Tibial nerve (tissue), 4 donors: ENCODE data around the gene MDFI. TPM values are rescaled to one million over a fixed set of nuclear protein-coding genes. Genes with fewer than 3 reads are reported as not detected.

ENCODE experiments used
- DNase-seq, 2 donors: peaks; one replicate each; pipeline ENCODE4 v3.0.0-alpha.2; 2019; ENCODE audit warnings: low spot score in 2 of 2
- H3K27ac ChIP-seq, 4 donors: fragments of 200-600 bp; sonication (generic) in 3 of 4; one replicate each; pipeline ENCODE4 v1.5.1; 2017 to 2019; ENCODE audit warnings: mild to moderate bottlenecking in 1 of 4
- H3K27me3 ChIP-seq, 2 donors: fragments of 200-600 bp; sonication (generic) in 1 of 2; one replicate each; pipeline versions ENCODE4 v1.5.1 to v1.6.0; 2017 to 2019
- H3K36me3 ChIP-seq, 3 donors: fragments of 200-600 bp; sonication (generic); one replicate each; pipeline ENCODE4 v1.5.1; 2018 to 2019
- H3K4me1 ChIP-seq, 4 donors: fragments of 200-600 bp; sonication (generic) in 3 of 4; one replicate each; pipeline ENCODE4 v1.5.1; 2017 to 2019
- H3K4me3 ChIP-seq, 4 donors: fragments of 200-600 bp; sonication (generic) in 3 of 4; one replicate each; pipeline ENCODE4 v1.5.1; 2017 to 2019; ENCODE audit warnings: mild to moderate bottlenecking in 1 of 4, moderate library complexity in 1 of 4
- H3K9me3 ChIP-seq, 4 donors: fragments of 200-600 bp; sonication (generic) in 3 of 4; one replicate each; pipeline ENCODE4 v1.5.1; 2017 to 2019
- EP300 ChIP-seq, 2 donors: sonication (generic); formaldehyde crosslinking; IDR thresholded peaks; one replicate each; pipeline ENCODE4 v1.6.1; 2017; ENCODE audit warnings: antibody characterized with exemption in 2 of 2, mild to moderate bottlenecking in 1 of 2
- POLR2A ChIP-seq, 2 donors: fragments of 450-650 bp; IDR thresholded peaks; one replicate each; pipeline ENCODE4 v1.6.1; 2017; ENCODE audit warnings: antibody characterized with exemption in 2 of 2, mild to moderate bottlenecking in 2 of 2, moderate library complexity in 2 of 2
- WGBS, 2 donors: methylation state at CpG; one replicate each; pipeline ENCODE4 v1.1.5; 2018; 5-methylcytosine and 5-hydroxymethylcytosine counted together
- total RNA-seq, 4 donors: library from RNA; depleted of rRNA; stranded (reverse); fragments of >200 nt; gene quantifications; one replicate each; pipeline ENCODE4 v1.1.0, GENCODE V29; 2016
- TF ChIP-seq, protein P1 (sequence below), 5 experiments: fragments of 200-600 bp in 3 of 5; fragments of 450-650 bp in 2 of 5; sonication (generic) in 3 of 5; IDR thresholded peaks; one replicate each; pipeline ENCODE4 v1.5.1; 2016 to 2019; ENCODE audit warnings: antibody characterized with exemption in 5 of 5, mild to moderate bottlenecking in 3 of 5, moderate library complexity in 2 of 5

MDFI gene
- total RNA-seq, 4 donors from 2014 or later, result 13.5 to 31.8 (median 20.7) TPM

GRCh38 chr6:41684311-41685180 lies 46.3 kb downstream of the MDFI start:
- H3K36me3 ChIP-seq, result peaks cover 0 to 55% (median under 1%) of the 10 kb centered on the region in 3 donors
- no peak for DNase-seq
- 79 to 91% methylated on average over 11 to 25 of the region's 25 CpGs for WGBS, 2 donors
- no peak for TF ChIP-seq EP300 (IDR thresholded peaks at IDR 0.05)
- no peak for TF ChIP-seq POLR2A (IDR thresholded peaks at IDR 0.05)
- TF ChIP-seq, protein P1, sequence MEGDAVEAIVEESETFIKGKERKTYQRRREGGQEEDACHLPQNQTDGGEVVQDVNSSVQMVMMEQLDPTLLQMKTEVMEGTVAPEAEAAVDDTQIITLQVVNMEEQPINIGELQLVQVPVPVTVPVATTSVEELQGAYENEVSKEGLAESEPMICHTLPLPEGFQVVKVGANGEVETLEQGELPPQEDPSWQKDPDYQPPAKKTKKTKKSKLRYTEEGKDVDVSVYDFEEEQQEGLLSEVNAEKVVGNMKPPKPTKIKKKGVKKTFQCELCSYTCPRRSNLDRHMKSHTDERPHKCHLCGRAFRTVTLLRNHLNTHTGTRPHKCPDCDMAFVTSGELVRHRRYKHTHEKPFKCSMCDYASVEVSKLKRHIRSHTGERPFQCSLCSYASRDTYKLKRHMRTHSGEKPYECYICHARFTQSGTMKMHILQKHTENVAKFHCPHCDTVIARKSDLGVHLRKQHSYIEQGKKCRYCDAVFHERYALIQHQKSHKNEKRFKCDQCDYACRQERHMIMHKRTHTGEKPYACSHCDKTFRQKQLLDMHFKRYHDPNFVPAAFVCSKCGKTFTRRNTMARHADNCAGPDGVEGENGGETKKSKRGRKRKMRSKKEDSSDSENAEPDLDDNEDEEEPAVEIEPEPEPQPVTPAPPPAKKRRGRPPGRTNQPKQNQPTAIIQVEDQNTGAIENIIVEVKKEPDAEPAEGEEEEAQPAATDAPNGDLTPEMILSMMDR (IDR thresholded peaks at IDR 0.05), result no peak
- H3K4me3 ChIP-seq, result no peak overlapping the region
- H3K4me1 ChIP-seq, result peaks cover 0 to 28% (median 17%) of the 10 kb centered on the region in 4 donors
- no peaks in the 10 kb centered on the region for H3K27me3 ChIP-seq
- peak overlapping the region in 1 of 4 donors; percentile 82 for H3K27ac ChIP-seq
- H3K9me3 ChIP-seq, result no peaks in the 10 kb centered on the region

DNA sequence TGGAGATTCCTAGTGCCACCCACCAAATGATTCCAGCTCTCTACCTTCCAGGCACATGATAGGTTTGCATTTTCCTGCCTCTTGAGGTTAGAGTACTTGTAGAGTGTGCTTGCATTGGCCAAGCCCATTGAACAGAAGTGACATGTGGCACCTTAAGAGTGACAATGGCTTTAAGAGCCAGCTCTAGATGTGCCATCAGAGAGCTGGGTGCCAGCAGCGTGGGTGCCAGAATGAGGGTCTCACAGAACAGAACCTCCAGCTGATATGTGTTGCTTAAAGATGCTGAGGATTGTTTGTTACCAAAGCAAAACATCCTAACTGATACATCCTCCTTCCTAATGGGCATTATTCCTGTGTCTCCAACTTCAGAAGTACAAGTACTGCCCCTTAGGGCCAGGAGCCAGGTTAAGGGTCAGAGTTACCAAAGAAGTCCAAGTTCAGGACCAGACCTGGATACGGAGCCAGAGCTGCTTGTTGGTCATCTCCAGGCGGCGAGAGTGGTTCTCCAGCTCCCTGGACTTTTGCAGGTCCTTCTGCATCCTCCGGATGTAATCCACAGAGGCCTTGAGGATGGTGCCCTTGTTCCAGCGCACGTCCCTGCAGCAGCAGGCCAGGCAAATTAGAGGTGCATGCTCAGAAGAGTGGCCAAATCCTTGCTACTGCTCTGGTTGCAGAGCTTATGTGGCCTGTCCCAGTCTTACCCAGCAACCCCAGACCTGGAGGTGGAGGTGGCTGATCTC lies 47.5 kb downstream of the MDFI start:
- Histone ChIP-seq H3K27ac (no peak overlapping the region), H3K27me3 (no peaks in the 10 kb centered on the region), H3K4me1 (peaks cover 0 to 30% (median 17%) of the 10 kb centered on the region in 4 donors), H3K9me3 (no peaks in the 10 kb centered on the region), H3K4me3 (no peak overlapping the region), H3K36me3 (peaks cover 0 to 67% (median 9%) of the 10 kb centered on the region in 3 donors)
- no peak for DNase-seq
- WGBS, 2 donors, result 84 to 89% methylated on average over 5 to 7 of the region's 7 CpGs
- no peak for TF ChIP-seq POLR2A (IDR thresholded peaks at IDR 0.05)
- TF ChIP-seq, protein P1 (IDR thresholded peaks at IDR 0.05), result no peak

GRCh38 chr6:41687501-41688175 lies 49.4 kb downstream of the MDFI start:
- Histone ChIP-seq H3K36me3 (peaks cover 0 to 76% (median 10%) of the 10 kb centered on the region in 3 donors), H3K4me3 (no peak overlapping the region), H3K4me1 (peaks cover 0 to 24% (median 11%) of the 10 kb centered on the region in 4 donors), H3K27me3 (no peaks in the 10 kb centered on the region), H3K27ac (peak overlapping the region in 2 of 4 donors; percentile 28 to 50), H3K9me3 (no peaks in the 10 kb centered on the region)
- TF ChIP-seq POLR2A (IDR thresholded peaks at IDR 0.05) (no peak), EP300 (IDR thresholded peaks at IDR 0.05) (no peak)
- TF ChIP-seq, protein P1 (IDR thresholded peaks at IDR 0.05), result no peak
- DNase-seq, result no peak
- 72 to 85% methylated on average over 9 of the region's 9 CpGs for WGBS, 2 donors

DNA sequence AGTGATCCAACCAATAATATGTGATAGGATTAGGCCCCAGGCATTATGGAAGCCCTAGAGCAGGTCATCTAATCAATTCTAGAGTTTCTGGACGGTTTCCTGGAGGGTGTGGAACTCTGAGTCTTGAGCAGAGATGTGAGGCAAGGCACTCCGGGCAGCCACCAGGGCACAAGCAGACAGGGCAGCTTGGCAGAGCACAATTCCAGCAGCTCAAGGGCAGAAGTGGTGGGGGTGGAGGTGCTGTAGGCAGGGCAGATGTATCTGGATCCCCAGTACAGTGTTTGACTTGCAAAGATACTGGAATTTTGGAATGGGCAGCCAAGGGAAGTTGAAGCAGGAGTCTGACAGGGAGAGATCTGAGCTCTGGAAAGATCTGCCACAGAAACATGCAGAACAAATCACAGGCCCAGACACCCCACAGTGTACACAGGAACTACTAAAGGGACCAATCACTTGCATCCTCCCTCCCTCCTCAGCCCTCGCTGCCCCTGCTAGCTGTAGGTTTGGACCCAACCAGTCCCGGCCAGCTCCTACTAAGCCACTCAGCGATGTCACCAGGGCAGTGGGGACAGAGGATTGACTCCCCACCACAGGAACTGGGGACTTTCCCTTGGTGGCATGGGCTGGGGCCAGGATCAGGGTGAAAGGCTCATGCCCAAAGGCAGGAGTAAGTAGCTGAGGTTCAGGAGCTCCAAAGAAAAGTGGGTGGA lies 50.1 kb downstream of the MDFI start:
- 67 to 75% methylated on average over 5 of the region's 5 CpGs for WGBS, 2 donors
- Histone ChIP-seq H3K27ac (peak overlapping the region in 2 of 4 donors; percentile 50 to 73), H3K4me1 (peaks cover 0 to 24% (median 6%) of the 10 kb centered on the region in 4 donors), H3K36me3 (peaks cover 0 to 76% (median 10%) of the 10 kb centered on the region in 3 donors), H3K9me3 (no peaks in the 10 kb centered on the region), H3K27me3 (no peaks in the 10 kb centered on the region), H3K4me3 (no peak overlapping the region)
- no peak for DNase-seq
- TF ChIP-seq EP300 (IDR thresholded peaks at IDR 0.05) (no peak), POLR2A (IDR thresholded peaks at IDR 0.05) (no peak)
- TF ChIP-seq, protein P1 (IDR thresholded peaks at IDR 0.05), result no peak
